CD4-positive, alpha-beta T cell (primary cell): ENCODE measurements around the gene CD4. TPM values are rescaled to one million over a fixed set of nuclear protein-coding genes. Genes with fewer than 3 reads are reported as not detected.

Source experiments
- ATAC-seq: fragments of 200-7000 bp; cut with Tn5 transposase; one replicate; pipeline ENCODE4 v1.10.0; 2022; ENCODE audit warnings: mild to moderate bottlenecking; ENCODE audit not compliant: poor library complexity
- CTCF ChIA-PET: fragments of 350-600 bp; sonication (Branson Sonifier 250); formaldehyde crosslinking; loops from one replicate; lab custom pipeline; 2021; ENCODE audit warnings: antibody characterized with exemption, inconsistent platforms; lab: Charles Lee
- POLR2A ChIA-PET: fragments of 350-600 bp; sonication (Branson Sonifier 250); formaldehyde crosslinking; loops from one replicate; lab custom pipeline; 2021; ENCODE audit warnings: antibody characterized with exemption, inconsistent platforms; lab: Charles Lee
- DNase-seq, 14 experiments: peaks; one replicate each; pipeline ENCODE4 v3.0.0-alpha.2; 2013 to 2020; ENCODE audit warnings: mixed read lengths in 2 of 14
- H3K27ac ChIP-seq, 2 donors: one replicate each; pipeline versions ENCODE4 v1.5.1 to v1.7.0; 2013; ENCODE audit warnings: low read length in 2 of 2, low read depth in 1 of 2, mild to moderate bottlenecking in 1 of 2
- H3K27me3 ChIP-seq, 2 experiments: 1 replicate in 1 of 2; 2 replicates in 1 of 2; pipeline versions ENCODE4 v1.6.1 to v1.7.0; 2013; ENCODE audit warnings: low read length in 2 of 2, control low read depth in 1 of 2, mild to moderate bottlenecking in 1 of 2, moderate library complexity in 1 of 2; ENCODE audit not compliant: insufficient read depth in 2 of 2, control insufficient read depth in 1 of 2
- H3K36me3 ChIP-seq: one replicate; pipeline ENCODE4 v1.6.1; 2013; ENCODE audit warnings: low read length, control low read depth; ENCODE audit not compliant: insufficient read depth
- H3K4me1 ChIP-seq: one replicate; pipeline ENCODE4 v1.6.1; 2013; ENCODE audit warnings: low read length, control low read depth; ENCODE audit not compliant: insufficient read depth
- H3K4me3 ChIP-seq: one replicate; pipeline ENCODE4 v1.5.1; 2013; ENCODE audit warnings: mild to moderate bottlenecking, low read length, moderate library complexity
- H3K9me3 ChIP-seq, 2 experiments: 1 replicate in 1 of 2; 2 replicates in 1 of 2; pipeline versions ENCODE4 v1.6.1 to v1.7.0; 2013; ENCODE audit warnings: low read length in 2 of 2, mild to moderate bottlenecking in 2 of 2, control low read depth in 1 of 2, moderate library complexity in 1 of 2; ENCODE audit not compliant: control insufficient read depth in 1 of 2, insufficient read depth in 1 of 2
- H3K27ac Mint-ChIP-seq: one replicate; pipeline ENCODE4 v1.8.0; 2020; ENCODE audit warnings: mixed read lengths
- H3K27me3 Mint-ChIP-seq: one replicate; pipeline ENCODE4 v1.8.0; 2021; ENCODE audit warnings: mixed read lengths
- H3K36me3 Mint-ChIP-seq: one replicate; pipeline ENCODE4 v1.8.0; 2021; ENCODE audit warnings: low read depth, mixed read lengths
- H3K4me1 Mint-ChIP-seq: one replicate; pipeline ENCODE4 v1.8.0; 2021; ENCODE audit warnings: low read depth, mixed read lengths
- H3K4me3 Mint-ChIP-seq: one replicate; pipeline ENCODE4 v1.8.0; 2020; ENCODE audit warnings: mild to moderate bottlenecking, mixed read lengths
- H3K9me3 Mint-ChIP-seq: one replicate; pipeline ENCODE4 v1.8.0; 2020; ENCODE audit warnings: mixed read lengths
- intact Hi-C, 2 experiments: fragments of 100-400 bp; cut with DNase I in 1 of 2; cut with micrococcal nuclease in 1 of 2; formaldehyde crosslinking; loops; one replicate each; pipeline versions ENCODE4 v1.15.1 to v1.9.0; 2023 to 2025; cut with DNase I, micrococcal nuclease
- total RNA-seq, 174 experiments: library from RNA in 2 of 174; stranded (reverse) in 2 of 174; gene quantifications; one replicate each; pipeline ENCODE4 v1.2.3 and lab custom pipeline; 2021 to 2026
- TF ChIP-seq, protein P1 (sequence below): fragments of 200-600 bp; IDR thresholded peaks from one replicate; pipeline ENCODE4 v1.8.0; 2022; ENCODE audit warnings: antibody characterized with exemption, mild to moderate bottlenecking

CD4 gene
- total RNA-seq, 2 experiments from 2014 or later = 134 to 136 TPM

DNA sequence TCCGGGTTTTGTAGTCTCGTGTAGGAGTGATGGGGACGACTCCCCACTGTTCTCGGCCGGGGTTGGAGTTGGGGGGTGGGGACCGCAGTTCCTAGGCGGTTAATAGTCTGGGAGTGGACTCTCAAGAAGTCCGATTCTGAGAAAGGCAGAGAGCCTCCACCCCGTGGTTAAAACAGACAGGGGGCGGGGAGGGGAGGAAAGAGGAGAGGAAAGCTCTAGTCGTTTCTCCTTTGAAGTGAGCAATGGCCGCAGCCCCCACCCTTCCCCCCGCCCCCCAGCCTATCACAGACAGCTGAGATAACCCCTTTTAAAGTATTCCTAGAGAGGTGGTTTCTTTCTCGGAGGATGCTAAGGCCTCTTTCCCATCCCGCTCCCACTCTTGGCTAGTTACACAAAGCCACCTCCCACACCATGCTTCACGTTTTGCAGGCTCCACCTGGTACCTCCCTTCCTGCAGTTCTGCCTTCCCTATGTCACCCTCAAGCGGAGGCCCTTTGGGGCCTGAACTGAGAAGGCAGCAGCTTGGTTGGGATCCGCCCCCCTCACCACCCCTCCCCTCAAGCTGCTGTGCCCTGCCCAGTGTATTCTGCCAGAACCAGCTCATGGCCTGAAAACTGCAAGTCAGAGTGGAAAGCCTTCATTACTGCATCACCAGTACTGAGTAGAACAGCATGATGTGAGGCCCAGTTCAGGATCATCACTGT lies 63.5 kb downstream of the CD4 start:
- peaks cover 36% of the 10 kb centered on the region for H3K4me1 Mint-ChIP-seq
- POLR2A ChIA-PET = interaction anchor here (0.6 to 6.6 kb wide), 32 partner anchors 7 to 382 kb away, joined by 3 to 106 read pairs (median 6); partner anchors contain the start of genes C12orf57, CD4, COPS7A and ENO2

DNA sequence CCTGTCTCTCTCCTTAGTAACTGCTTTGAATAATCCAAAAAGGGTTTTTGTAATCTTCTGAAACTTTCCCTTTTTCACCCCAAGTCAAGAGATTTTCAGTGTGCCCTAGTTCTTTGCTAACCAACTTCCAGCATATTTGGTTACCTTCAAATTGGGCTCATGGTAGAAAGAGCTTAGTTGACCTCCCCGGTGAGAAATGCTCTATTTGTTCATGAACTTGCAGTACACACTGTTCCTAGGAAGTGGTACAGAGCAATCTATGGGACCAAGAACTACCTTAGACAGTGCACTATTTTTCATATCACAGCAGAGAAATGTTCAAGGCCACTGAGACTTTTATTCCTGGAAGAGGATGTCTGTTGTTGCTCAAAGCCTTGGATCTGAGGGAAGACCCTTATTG lies 64.3 kb downstream of the CD4 start:
- no peaks in the 10 kb centered on the region for H3K27me3 Mint-ChIP-seq
- H3K4me3 Mint-ChIP-seq = peak overlapping the region; percentile 91
- H3K4me1 ChIP-seq = peaks cover 42% of the 10 kb centered on the region
- H3K9me3 Mint-ChIP-seq = no peaks in the 10 kb centered on the region
- H3K27me3 ChIP-seq = no peaks in the 10 kb centered on the region
- H3K27ac ChIP-seq = peak overlapping the region; percentile 26 to 46
- DNase-seq = no peak
- no peaks in the 10 kb centered on the region for H3K9me3 ChIP-seq
- peaks cover 40% of the 10 kb centered on the region for H3K4me1 Mint-ChIP-seq
- TF ChIP-seq, protein P1, sequence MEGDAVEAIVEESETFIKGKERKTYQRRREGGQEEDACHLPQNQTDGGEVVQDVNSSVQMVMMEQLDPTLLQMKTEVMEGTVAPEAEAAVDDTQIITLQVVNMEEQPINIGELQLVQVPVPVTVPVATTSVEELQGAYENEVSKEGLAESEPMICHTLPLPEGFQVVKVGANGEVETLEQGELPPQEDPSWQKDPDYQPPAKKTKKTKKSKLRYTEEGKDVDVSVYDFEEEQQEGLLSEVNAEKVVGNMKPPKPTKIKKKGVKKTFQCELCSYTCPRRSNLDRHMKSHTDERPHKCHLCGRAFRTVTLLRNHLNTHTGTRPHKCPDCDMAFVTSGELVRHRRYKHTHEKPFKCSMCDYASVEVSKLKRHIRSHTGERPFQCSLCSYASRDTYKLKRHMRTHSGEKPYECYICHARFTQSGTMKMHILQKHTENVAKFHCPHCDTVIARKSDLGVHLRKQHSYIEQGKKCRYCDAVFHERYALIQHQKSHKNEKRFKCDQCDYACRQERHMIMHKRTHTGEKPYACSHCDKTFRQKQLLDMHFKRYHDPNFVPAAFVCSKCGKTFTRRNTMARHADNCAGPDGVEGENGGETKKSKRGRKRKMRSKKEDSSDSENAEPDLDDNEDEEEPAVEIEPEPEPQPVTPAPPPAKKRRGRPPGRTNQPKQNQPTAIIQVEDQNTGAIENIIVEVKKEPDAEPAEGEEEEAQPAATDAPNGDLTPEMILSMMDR = no peak
- peaks cover 48% of the 10 kb centered on the region for H3K36me3 Mint-ChIP-seq
- CTCF ChIA-PET = interaction anchor here (1.2 to 5.1 kb wide), 5 partner anchors 14 to 100 kb away, joined by 3 to 46 read pairs (median 33); partner anchors contain the start of genes C12orf57, RNU7-1, SPSB2 and TPI1
- POLR2A ChIA-PET = interaction anchor here (0.9 to 6.6 kb wide), 10 partner anchors 13 to 164 kb away, joined by 3 to 106 read pairs (median 32); partner anchors contain the start of genes C12orf57, COPS7A, GNB3 and MLF2
- peaks cover 41% of the 10 kb centered on the region for H3K36me3 ChIP-seq
- ATAC-seq = no peak
- H3K27ac Mint-ChIP-seq = peak overlapping the region; percentile 87
- H3K4me3 ChIP-seq = peak overlapping the region; percentile 73
- intact Hi-C loops = loop anchor here (2.0 to 5.0 kb wide), 5 partner anchors 13 to 191 kb away; partner anchors contain the start of genes EMG1 (in 2 of the 2), PHB2 (in 2 of the 2), ING4 (in 1 of the 2) and PTPN6 (in 1 of the 2)

More for the DNA sequence above, 63.5 kb downstream of the CD4 start:
- Mint-ChIP-seq H3K36me3 (peaks cover 43% of the 10 kb centered on the region), H3K27ac (peak overlapping the region; percentile 87), H3K4me3 (peak overlapping the region; percentile 91), H3K27me3 (no peaks in the 10 kb centered on the region), H3K9me3 (no peaks in the 10 kb centered on the region)
- TF ChIP-seq, protein P1 = no peak
- Histone ChIP-seq H3K4me3 (peak overlapping the region; percentile 73), H3K36me3 (peaks cover 32% of the 10 kb centered on the region), H3K4me1 (peaks cover 42% of the 10 kb centered on the region), H3K9me3 (no peaks in the 10 kb centered on the region), H3K27ac (peak overlapping the region; percentile 26 to 46), H3K27me3 (no peaks in the 10 kb centered on the region)
- DNase-seq (peak in 13 of 14 experiments; percentile 38 to 84 (median 57)), ATAC-seq (no peak)
- CTCF ChIA-PET = interaction anchor here (1.1 to 5.1 kb wide), 11 partner anchors 15 to 260 kb away, joined by 3 to 46 read pairs (median 7); partner anchors contain the start of genes C12orf57, MLF2, RNU7-1 and SPSB2
- intact Hi-C loops = loop anchor here (1.0 to 5.0 kb wide), 7 partner anchors 14 to 191 kb away; partner anchors contain the start of genes EMG1 (in 2 of the 2), PHB2 (in 2 of the 2), ING4 (in 1 of the 2) and PTPN6 (in 1 of the 2)

DNA sequence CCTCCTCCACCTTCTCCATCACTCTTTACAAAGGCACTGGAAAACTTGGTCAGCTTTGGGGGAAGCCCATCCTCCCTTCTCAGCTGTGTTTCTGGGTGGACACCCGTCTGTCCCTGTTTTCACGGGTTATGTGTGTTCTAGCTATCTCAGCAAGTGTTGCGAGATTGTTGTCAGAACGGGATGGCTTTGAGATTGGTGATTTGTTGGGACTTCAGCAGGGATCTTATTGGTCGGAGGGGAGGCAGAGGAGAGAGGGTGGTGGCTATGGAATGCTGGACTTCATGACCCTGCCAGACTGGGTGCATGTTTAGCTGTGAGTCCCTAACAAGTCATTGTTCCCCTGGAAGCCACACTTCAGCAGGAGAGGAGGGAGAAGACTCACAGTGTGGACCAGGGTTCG lies 64.7 kb downstream of the CD4 start:
- H3K4me1 Mint-ChIP-seq = peaks cover 40% of the 10 kb centered on the region
- ChIA-PET POLR2A (interaction anchor here (0.5 to 6.6 kb wide), 4 partner anchors 13 to 101 kb away, joined by 3 to 106 read pairs (median 72); partner anchors contain the start of genes C12orf57, MLF2, RNU7-1 and SPSB2), CTCF (interaction anchor here (3.5 to 5.1 kb wide), 3 partner anchors 14 to 37 kb away, joined by 33 to 46 read pairs (median 41); partner anchors contain the start of genes SPSB2 and TPI1)
- Histone ChIP-seq H3K4me1 (peaks cover 42% of the 10 kb centered on the region), H3K9me3 (no peaks in the 10 kb centered on the region), H3K27ac (peak overlapping the region; percentile 26 to 46), H3K4me3 (no peak overlapping the region), H3K27me3 (no peaks in the 10 kb centered on the region), H3K36me3 (peaks cover 45% of the 10 kb centered on the region)
- TF ChIP-seq, protein P1 = no peak
- ATAC-seq (no peak), DNase-seq (peak in 1 of 14 experiments; percentile 19)
- intact Hi-C loops = loop anchor here (5.0 kb wide), 4 partner anchors 38 to 192 kb away; partner anchors contain the start of genes EMG1 (in 2 of the 2), PHB2 (in 2 of the 2), ING4 (in 1 of the 2) and PTPN6 (in 1 of the 2)
- H3K27me3 Mint-ChIP-seq = no peaks in the 10 kb centered on the region
- peaks cover 52% of the 10 kb centered on the region for H3K36me3 Mint-ChIP-seq
- no peak overlapping the region for H3K4me3 Mint-ChIP-seq
- peak overlapping the region; percentile 87 for H3K27ac Mint-ChIP-seq
- no peaks in the 10 kb centered on the region for H3K9me3 Mint-ChIP-seq
